Left kidney (tissue), 2 donors: ENCODE data around the gene MORN4. TPM values are rescaled to one million over a fixed set of nuclear protein-coding genes. Genes with fewer than 3 reads are reported as not detected.

Source experiments
- DNase-seq: peaks from one replicate; pipeline ENCODE4 v3.0.0-alpha.2; 2013
- polyA plus RNA-seq: library from polyadenylated mRNA; unstranded; fragments of 120-200 nt; gene quantifications from one replicate; pipeline ENCODE4 v1.2.1, GENCODE V29; 2013; ENCODE audit not compliant: insufficient read length

MORN4 gene
- polyA plus RNA-seq, 1 donor = 24.7 TPM

- DNase-seq = no peak
Observed at GRCh38 chr10:97575127-97575668, 58.1 kb downstream of the MORN4 start.

DNA sequence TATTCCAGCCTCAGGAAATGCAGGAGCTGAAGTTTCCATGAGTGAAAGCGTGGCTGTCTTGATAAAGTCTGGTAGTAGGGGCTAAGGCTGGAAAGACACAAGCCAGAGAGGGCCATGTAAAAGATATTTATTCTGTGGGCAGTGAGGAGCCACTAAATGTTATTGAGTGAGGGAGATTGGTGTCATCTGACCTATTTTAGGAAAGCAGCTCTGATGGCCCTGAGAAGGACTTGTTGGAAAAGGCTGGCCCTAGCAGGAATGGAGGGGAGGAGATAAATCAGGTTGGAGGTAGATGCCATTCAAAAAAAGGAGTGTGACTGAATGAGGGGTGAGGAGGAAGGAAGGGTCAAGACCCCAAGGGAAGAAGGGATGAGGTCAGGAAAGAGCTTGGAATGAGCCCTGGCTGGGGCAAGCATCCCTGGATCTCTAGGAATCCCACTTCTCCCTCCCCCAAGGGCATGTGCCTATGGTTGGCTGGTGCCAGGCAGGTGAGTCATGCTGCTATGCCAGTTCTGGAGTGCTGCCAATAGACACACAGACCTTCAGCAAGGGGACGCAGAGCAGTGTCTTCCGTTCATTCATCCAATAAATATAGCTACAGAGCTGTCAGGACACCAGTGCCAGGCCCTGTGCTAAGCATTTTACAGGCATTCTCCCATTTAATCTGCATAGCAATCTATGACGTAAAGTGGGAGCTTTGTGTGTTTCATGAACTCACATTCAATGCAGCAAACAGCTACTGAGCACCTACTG, 58.8 kb downstream of the MORN4 start:
- peak; percentile 72 for DNase-seq

DNA sequence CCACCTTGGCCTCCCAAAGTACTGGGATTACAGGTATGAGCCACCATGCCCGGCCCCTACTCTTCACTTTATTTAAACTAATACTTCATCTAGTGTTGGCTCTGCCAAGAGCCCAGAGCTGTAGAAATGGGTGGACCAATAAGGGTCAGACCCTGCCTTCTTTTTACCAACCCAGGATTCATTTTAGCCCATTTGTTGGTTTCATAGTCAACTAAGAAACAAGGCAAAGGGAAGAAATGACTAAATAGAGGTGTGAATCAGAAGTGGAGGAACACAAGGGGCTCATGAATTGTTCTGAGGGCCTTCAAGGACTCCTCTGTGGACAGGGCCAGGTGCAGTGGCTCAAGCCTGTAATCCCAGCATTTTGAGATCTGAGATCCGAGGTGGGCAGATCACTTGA, 59.6 kb downstream of the MORN4 start:
- DNase-seq = no peak

DNA sequence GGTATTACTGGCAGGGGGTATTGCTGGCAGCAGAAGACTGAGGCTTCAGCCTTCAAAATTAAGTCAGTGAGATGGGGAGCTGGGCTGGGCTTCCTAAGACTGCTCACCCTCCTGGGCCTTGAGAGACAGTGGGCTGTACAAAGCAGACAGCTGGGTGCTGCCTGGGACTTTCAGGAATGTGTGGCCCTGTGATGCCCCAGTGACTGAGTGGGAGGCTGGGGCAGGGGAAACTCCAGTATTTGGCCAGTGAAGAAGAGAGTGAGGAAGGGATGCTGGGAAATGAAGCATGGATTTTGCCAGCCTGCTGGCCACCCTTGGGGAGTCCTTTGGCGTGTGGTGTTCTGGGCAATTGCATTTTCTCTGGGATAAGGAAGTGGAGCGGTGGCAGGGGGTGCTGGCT, 60.3 kb downstream of the MORN4 start:
- DNase-seq = no peak

- peak; percentile 64 for DNase-seq
Observed at GRCh38 chr10:97572214-97572989, 60.9 kb downstream of the MORN4 start, which contains the start of gene ANKRD2. ANKRD2 (plus strand) TSS chr10:97572779; CDS start chr10:97572789, 10 bp downstream.

- DNase-seq = no peak
Observed at GRCh38 chr10:97571622-97572021, 61.7 kb downstream of the MORN4 start.

GRCh38 chr10:97570789-97571471, 62.4 kb downstream of the MORN4 start:
- DNase-seq = no peak

DNA sequence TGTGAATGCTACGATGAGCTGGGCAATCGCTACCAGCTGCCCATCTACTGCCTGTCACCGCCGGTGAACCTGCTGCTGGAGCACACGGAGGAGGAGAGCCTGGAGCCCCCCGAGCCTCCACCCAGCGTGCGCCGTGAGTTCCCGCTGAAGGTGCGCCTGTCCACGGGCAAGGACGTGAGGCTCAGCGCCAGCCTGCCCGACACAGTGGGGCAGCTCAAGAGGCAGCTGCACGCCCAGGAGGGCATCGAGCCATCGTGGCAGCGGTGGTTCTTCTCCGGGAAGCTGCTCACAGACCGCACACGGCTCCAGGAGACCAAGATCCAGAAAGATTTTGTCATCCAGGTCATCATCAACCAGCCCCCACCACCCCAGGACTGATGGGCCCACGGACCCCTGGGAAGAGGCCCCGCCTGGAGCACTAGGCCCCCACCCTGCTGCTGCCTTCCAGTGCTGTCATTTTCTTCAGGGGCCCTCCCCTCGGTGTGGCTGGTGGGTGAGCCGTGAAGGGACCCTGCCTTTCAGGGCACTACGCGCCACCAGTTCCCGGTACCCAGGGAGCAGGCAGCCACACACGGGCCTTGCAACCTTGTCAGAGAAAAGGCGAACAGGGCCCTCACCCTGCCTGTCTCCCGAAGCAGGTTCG, 63.0 kb downstream of the MORN4 start:
- no peak for DNase-seq

DNA sequence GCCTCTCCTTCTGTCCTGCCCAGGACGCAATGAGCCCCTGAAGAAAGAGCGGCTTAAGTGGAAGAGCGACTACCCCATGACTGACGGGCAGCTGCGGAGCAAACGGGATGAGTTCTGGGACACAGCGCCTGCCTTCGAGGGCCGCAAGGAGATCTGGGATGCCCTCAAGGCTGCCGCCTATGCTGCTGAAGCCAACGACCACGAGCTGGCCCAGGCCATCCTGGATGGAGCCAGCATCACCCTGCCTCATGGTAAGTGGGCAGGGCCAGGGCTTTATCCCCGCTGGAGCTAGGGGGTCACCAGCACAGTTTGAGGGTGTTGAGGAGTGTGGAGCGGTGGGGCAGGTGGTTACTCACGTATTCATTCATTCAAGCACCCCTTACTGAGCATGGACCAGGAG, 65.4 kb downstream of the MORN4 start:
- DNase-seq = no peak

- no peak for DNase-seq
Observed at GRCh38 chr10:97566336-97566996, 66.8 kb downstream of the MORN4 start.

- no peak for DNase-seq
Observed at GRCh38 chr10:97564776-97565175, 68.5 kb downstream of the MORN4 start.

Other genes starting within 250 kb of the MORN4 start
- gene RRP12, start 232.2 kb downstream of the MORN4 start, polyA plus RNA-seq = 28.1 TPM
- 160 TPM for gene PGAM1, start 207.3 kb downstream of the MORN4 start, polyA plus RNA-seq
- gene EXOSC1, start 187.5 kb downstream of the MORN4 start, polyA plus RNA-seq = 41.3 TPM
- 39.1 TPM for gene ZDHHC16, start 187.3 kb downstream of the MORN4 start, polyA plus RNA-seq
- gene MMS19, start 135.1 kb downstream of the MORN4 start, polyA plus RNA-seq = 105 TPM
- 6.5 TPM for gene UBTD1, start 134.6 kb downstream of the MORN4 start, polyA plus RNA-seq
- 0.53 TPM for gene ANKRD2, start 60.7 kb downstream of the MORN4 start, polyA plus RNA-seq
- 49.0 TPM for gene HOGA1, start 49.1 kb downstream of the MORN4 start, polyA plus RNA-seq
- gene C10orf62, start 43.8 kb downstream of the MORN4 start, polyA plus RNA-seq = 1.1 TPM
- gene PI4K2A, start 7.2 kb upstream of the MORN4 start, polyA plus RNA-seq = 18.1 TPM
- gene AVPI1, start 53.7 kb upstream of the MORN4 start, polyA plus RNA-seq = 4.0 TPM
- gene MARVELD1, start 80.2 kb upstream of the MORN4 start, polyA plus RNA-seq = 40.7 TPM
- gene ZFYVE27, start 103.6 kb upstream of the MORN4 start, polyA plus RNA-seq = 35.1 TPM
- 0.07 TPM for gene SFRP5, start 138.5 kb upstream of the MORN4 start, polyA plus RNA-seq
- gene GOLGA7B, start 216.3 kb upstream of the MORN4 start, polyA plus RNA-seq = 1.2 TPM